BLaER1 (cell line): ENCODE results near the gene SKOR2.

Experiments used
- H3K27ac ChIP-seq: shearing (Covaris generic); formaldehyde crosslinking; 2 replicates; pipeline ENCODE4 v1.8.1; 2022
- H3K27me3 ChIP-seq: shearing (Covaris generic); formaldehyde crosslinking; 2 replicates; pipeline ENCODE4 v1.8.1; 2022
- H3K36me3 ChIP-seq: shearing (Covaris generic); formaldehyde crosslinking; 2 replicates; pipeline ENCODE4 v1.8.1; 2022
- H3K4me1 ChIP-seq: shearing (Covaris generic); formaldehyde crosslinking; 2 replicates; pipeline ENCODE4 v1.8.1; 2022
- H3K4me2 ChIP-seq: shearing (Covaris generic); formaldehyde crosslinking; 2 replicates; pipeline ENCODE4 v1.8.1; 2022
- H3K4me3 ChIP-seq: shearing (Covaris generic); formaldehyde crosslinking; 2 replicates; pipeline ENCODE4 v1.8.1; 2022
- H3K9ac ChIP-seq: shearing (Covaris generic); formaldehyde crosslinking; 2 replicates; pipeline ENCODE4 v1.8.1; 2022
- H3K9me3 ChIP-seq: shearing (Covaris generic); formaldehyde crosslinking; 2 replicates; pipeline ENCODE4 v1.8.1; 2022
- H4K20me1 ChIP-seq: shearing (Covaris generic); formaldehyde crosslinking; 2 replicates; pipeline ENCODE4 v1.8.1; 2022
- Cebpa-rat ChIP-seq: shearing (Covaris generic); IDR thresholded peaks from 2 replicates; pipeline ENCODE4 v1.8.1; 2022

The SKOR2 gene

DNA sequence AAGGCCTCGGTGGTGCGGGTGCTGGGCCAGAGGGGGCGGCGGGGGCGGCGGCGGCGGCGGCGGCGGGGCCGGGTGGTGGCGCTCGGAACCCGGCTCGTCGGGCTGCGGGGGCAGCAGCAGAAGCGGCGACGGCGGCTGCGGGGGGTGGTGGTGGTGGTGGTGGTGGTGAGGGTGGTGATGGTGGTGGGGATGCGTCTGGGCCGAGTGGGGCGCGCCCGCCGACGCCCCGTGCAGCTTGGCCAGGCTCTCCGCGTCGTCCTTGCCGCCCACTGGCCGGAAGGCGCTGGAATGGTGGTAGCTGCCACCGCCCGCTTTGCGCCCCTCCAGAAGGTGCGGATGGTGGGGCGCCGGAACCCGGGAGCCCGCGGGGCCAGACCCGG lies 4.4 kb downstream of the SKOR2 start:
- peaks cover 15% of the 10 kb centered on the region; the same call in 1 of the 2 replicates for H3K27me3 ChIP-seq
- no peaks in the 10 kb centered on the region for H4K20me1 ChIP-seq
- no peak overlapping the region for H3K27ac ChIP-seq
- no peaks in the 10 kb centered on the region for H3K4me1 ChIP-seq
- TF ChIP-seq Cebpa-rat: no peak
- H3K9me3 ChIP-seq: peaks cover 36% of the 10 kb centered on the region
- no peak overlapping the region for H3K9ac ChIP-seq
- H3K36me3 ChIP-seq: no peaks in the 10 kb centered on the region
- H3K4me3 ChIP-seq: no peak overlapping the region
- no peak overlapping the region for H3K4me2 ChIP-seq

DNA sequence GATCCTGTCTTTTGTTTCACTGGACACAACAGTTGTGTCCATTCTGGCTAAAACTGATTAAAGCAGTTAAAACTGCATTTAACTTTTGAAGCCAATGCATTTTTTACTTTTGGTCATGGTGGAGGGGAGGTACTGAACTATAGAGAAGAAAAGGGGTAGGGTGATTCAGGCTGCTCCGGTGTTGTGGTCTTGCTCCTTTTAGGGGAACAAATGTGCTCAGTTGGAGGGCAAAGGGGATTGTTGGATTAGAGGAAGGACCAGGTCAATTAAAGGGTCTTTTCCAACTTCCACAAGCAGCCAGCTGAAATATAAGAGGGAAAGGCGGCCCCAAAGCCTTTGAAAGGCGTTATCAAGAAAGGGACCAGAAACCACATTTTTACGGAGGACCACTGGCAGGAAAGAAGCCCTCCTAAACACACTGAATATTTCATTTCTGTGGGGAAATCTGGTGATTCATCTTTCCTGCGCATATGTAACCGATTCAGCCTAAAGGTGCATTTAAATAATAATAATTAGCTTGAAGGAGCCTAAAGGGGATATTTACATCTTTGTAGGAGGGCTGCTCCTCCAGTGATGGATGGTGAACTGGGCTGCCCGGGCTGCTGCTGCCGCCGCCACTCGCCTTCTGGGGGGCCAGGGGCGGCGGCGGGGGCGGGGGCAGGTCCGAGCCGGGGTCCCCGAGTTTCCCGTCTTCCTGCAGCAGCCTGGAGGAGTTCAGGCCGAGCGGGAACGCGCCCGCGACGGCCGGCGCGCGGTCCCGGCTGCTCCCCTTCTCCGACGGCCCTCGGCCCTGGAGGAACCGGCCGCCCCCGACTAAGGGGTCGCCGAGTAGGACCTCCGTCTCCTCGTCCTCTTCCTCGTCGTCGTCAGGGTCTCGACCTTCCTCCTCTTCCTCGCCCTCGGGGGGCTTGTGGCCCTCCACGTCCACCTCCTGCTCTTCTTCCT lies 5.2 kb downstream of the SKOR2 start:
- H3K36me3 ChIP-seq: no peaks in the 10 kb centered on the region
- no peak overlapping the region for H3K4me3 ChIP-seq
- no peak overlapping the region for H3K27ac ChIP-seq
- peaks cover 28% of the 10 kb centered on the region for H3K9me3 ChIP-seq
- TF ChIP-seq Cebpa-rat: no peak
- peaks cover 8% of the 10 kb centered on the region; the same call in 1 of the 2 replicates for H3K27me3 ChIP-seq
- no peak overlapping the region for H3K9ac ChIP-seq
- no peaks in the 10 kb centered on the region for H3K4me1 ChIP-seq
- no peaks in the 10 kb centered on the region for H4K20me1 ChIP-seq
- H3K4me2 ChIP-seq: no peak overlapping the region

DNA sequence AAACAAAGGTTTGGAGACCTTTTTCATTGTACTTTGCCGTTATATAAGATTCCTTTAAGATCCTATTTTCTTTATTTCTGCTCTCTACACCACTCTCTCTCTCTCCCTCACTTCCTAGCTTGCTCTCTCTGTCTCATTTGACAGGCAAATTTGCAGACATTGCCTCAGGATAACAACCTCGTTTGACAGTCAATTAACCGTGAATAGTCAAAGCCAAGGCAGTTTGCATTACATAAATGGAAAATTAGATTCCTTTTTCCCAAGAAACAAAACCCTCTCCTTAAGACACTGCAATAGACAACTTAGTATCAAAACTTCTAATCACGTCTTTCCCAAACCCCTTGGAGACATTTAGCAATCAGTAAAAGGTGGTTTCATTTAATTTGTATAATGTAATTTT lies 7.4 kb downstream of the SKOR2 start:
- no peak for TF ChIP-seq Cebpa-rat
- Histone ChIP-seq H4K20me1 (no peaks in the 10 kb centered on the region), H3K4me3 (no peak overlapping the region), H3K9me3 (peaks cover 25% of the 10 kb centered on the region), H3K27me3 (no peaks in the 10 kb centered on the region), H3K27ac (no peak overlapping the region), H3K4me2 (no peak overlapping the region), H3K36me3 (no peaks in the 10 kb centered on the region), H3K9ac (no peak overlapping the region), H3K4me1 (no peaks in the 10 kb centered on the region)

DNA sequence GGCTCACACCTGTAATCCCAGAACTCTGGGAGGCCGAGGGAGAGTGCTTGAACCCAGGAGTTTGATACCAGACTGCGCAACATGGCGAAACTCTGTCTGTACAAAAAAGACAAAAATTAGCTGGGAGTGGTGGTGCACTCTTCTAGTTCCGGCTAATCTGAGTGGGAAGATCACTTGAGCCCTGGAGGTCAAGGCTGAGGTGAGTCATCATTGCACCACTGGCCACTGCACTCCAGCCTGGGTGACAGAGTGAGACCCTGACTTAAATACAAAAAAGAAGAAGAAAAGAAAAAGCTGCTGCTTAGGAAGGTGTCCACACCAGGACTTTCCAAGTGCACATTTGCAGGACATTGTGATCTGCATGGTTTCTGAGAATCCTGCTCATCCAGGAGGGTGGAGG lies 16.4 kb downstream of the SKOR2 start:
- H3K27me3 ChIP-seq: no peaks in the 10 kb centered on the region
- H3K4me1 ChIP-seq: no peaks in the 10 kb centered on the region
- no peak overlapping the region for H3K27ac ChIP-seq
- no peaks in the 10 kb centered on the region for H4K20me1 ChIP-seq
- H3K9me3 ChIP-seq: no peaks in the 10 kb centered on the region
- H3K4me2 ChIP-seq: no peak overlapping the region
- H3K36me3 ChIP-seq: no peaks in the 10 kb centered on the region
- no peak for TF ChIP-seq Cebpa-rat
- no peak overlapping the region for H3K9ac ChIP-seq
- H3K4me3 ChIP-seq: no peak overlapping the region

DNA sequence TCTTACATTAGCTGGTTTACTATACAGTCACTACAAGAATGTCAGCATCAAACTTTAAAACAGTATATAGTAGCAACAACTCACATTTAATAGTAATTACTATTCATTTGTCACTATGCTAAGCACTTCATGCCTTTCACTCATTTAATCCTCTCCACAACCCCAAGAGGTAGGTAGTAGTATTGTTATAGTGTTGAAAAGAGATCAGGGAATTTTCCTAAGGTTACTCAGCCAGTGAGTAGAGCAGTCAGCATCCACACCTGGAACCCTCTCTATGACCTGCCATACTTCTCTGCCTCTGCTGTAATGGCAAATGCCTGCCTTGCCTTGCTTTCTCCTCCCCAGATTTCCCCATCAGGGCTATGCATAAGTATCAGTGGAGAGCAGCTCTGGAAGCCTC lies 24.8 kb downstream of the SKOR2 start:
- Histone ChIP-seq H3K4me2 (no peak overlapping the region), H3K4me3 (no peak overlapping the region), H3K27ac (no peak overlapping the region), H3K27me3 (no peaks in the 10 kb centered on the region), H3K36me3 (no peaks in the 10 kb centered on the region), H3K4me1 (peaks cover 16% of the 10 kb centered on the region), H3K9me3 (no peaks in the 10 kb centered on the region), H4K20me1 (no peaks in the 10 kb centered on the region), H3K9ac (no peak overlapping the region)
- no peak for TF ChIP-seq Cebpa-rat

DNA sequence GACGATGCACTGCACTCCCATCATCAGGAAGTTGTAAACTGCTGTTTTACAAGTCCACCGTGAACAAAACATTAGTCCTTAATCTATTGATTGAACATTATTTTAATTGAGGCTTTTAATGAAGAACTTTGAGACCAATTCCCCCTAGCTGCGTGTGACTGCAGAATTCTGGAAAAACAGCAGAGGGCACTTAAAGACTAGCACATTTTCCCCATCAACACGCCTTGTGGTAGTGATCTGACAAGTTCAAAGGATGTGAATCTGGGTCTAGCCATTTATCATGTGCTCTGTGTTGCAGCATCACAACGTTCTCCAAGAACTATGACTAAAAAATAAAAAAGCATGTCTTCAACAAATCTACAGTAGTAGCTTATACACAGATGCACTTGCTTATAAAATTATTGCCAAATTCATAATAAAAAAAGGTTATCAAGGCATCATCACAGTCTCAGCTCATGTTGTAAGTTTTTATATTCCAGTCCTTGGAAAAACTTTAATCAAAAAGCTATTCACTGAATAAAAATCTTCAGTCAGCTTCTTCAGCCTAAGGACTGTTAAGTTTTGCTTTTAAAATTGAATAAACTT lies 35.8 kb downstream of the SKOR2 start:
- H3K4me1 ChIP-seq: no peaks in the 10 kb centered on the region
- H3K9me3 ChIP-seq: no peaks in the 10 kb centered on the region
- no peak overlapping the region for H3K9ac ChIP-seq
- H4K20me1 ChIP-seq: no peaks in the 10 kb centered on the region
- TF ChIP-seq Cebpa-rat: no peak
- no peak overlapping the region for H3K27ac ChIP-seq
- no peaks in the 10 kb centered on the region for H3K27me3 ChIP-seq
- H3K36me3 ChIP-seq: no peaks in the 10 kb centered on the region
- no peak overlapping the region for H3K4me2 ChIP-seq
- no peak overlapping the region for H3K4me3 ChIP-seq

DNA sequence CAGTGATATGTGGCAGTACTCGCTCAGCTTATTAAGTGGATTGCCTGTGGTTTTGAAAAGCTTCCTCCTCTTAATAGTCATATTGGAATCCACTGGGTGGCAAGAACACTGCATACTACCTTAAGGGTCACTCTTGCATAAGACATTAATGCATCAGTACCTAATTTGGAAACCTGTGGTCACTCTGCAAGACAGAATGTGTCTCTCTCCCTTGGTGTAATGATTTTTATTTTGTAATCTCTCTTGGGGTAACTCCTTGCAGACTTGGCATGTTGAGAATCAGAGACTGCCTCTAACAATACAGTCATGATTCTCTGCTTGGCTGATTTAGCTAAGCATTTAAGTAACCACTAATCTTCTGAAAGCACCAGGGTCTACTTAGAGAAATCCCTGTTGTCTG lies 42.3 kb downstream of the SKOR2 start:
- Histone ChIP-seq H3K27me3 (no peaks in the 10 kb centered on the region), H3K4me3 (no peak overlapping the region), H3K4me1 (no peaks in the 10 kb centered on the region), H3K27ac (no peak overlapping the region), H4K20me1 (no peaks in the 10 kb centered on the region), H3K9ac (no peak overlapping the region), H3K9me3 (no peaks in the 10 kb centered on the region), H3K36me3 (no peaks in the 10 kb centered on the region), H3K4me2 (no peak overlapping the region)
- TF ChIP-seq Cebpa-rat: no peak

DNA sequence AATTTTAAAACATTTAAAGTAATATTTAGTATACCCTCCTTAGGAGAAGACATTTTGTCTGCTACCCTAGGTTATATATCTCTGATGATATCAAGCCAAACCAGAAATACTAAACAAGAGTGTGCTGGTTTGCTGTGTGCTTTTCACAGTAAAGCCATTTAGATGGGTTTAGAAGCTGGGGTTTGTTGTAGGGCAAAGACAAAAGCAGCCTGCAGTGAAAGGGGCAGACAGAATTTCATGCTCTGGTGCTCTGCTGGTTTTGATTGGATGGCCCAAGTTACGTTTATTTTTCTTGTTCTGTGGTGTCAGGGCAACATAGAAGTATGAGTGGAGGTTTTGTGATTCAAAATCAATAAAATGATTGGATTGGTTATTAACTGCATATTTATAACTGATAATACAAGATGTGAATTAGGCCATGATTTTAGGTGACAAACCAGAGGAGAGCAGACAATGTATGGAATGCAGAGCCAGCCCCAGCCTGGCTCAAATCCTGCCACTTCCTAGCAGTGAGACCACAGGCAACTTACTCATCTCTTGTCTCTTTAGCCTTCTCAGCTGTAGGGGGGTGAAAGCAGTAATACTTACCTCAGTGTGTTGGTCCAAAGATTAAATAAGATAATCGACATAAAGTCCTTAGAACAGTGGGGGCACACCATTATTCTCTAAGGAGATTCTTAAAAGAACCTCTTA lies 44.4 kb downstream of the SKOR2 start:
- Histone ChIP-seq H3K36me3 (no peaks in the 10 kb centered on the region), H3K27me3 (no peaks in the 10 kb centered on the region), H3K4me1 (no peaks in the 10 kb centered on the region), H4K20me1 (no peaks in the 10 kb centered on the region), H3K27ac (no peak overlapping the region), H3K4me3 (no peak overlapping the region), H3K9ac (no peak overlapping the region), H3K9me3 (no peaks in the 10 kb centered on the region), H3K4me2 (no peak overlapping the region)
- no peak for TF ChIP-seq Cebpa-rat

DNA sequence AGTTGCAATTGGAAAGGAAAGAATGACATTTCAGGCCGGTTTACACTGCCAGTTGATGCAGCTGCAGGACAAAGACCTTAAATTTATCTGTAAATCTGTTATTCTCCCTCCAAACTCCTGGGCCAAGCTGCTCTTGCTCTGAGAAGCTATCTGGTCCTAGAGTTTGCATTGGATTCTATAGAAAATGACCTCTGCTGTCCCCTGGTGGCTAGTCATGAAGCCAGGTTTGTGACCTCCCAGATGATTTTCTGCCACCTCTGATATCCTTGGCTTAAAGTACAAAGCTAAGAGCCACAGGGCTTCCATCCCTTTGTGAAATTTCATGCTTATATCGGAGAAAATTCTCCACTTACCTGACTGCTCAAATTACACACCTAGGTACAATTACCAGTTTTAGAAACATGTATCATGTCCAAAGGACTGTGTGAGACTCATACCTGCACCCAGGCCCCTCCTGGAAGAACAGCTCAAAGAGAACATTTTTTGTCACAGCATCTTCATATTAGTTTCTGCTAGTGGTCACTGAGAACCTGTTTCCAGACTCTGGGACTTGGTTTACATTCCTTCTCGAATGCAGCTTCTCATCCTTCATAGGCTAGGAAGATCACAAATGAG lies 46.4 kb downstream of the SKOR2 start:
- H3K4me2 ChIP-seq: no peak overlapping the region
- no peaks in the 10 kb centered on the region for H4K20me1 ChIP-seq
- no peak overlapping the region for H3K9ac ChIP-seq
- no peaks in the 10 kb centered on the region for H3K36me3 ChIP-seq
- TF ChIP-seq Cebpa-rat: no peak
- no peaks in the 10 kb centered on the region for H3K27me3 ChIP-seq
- H3K9me3 ChIP-seq: no peaks in the 10 kb centered on the region
- no peaks in the 10 kb centered on the region for H3K4me1 ChIP-seq
- no peak overlapping the region for H3K27ac ChIP-seq
- no peak overlapping the region for H3K4me3 ChIP-seq
